ENCODE results near the gene RPP25. TPM values are rescaled to one million over a fixed set of nuclear protein-coding genes. Genes with fewer than 3 reads are reported as not detected.

Gene RPP25
- total RNA-seq, 4 donors from 2014 or later, result 3.0 to 16.8 (median 7.0) TPM

DNA sequence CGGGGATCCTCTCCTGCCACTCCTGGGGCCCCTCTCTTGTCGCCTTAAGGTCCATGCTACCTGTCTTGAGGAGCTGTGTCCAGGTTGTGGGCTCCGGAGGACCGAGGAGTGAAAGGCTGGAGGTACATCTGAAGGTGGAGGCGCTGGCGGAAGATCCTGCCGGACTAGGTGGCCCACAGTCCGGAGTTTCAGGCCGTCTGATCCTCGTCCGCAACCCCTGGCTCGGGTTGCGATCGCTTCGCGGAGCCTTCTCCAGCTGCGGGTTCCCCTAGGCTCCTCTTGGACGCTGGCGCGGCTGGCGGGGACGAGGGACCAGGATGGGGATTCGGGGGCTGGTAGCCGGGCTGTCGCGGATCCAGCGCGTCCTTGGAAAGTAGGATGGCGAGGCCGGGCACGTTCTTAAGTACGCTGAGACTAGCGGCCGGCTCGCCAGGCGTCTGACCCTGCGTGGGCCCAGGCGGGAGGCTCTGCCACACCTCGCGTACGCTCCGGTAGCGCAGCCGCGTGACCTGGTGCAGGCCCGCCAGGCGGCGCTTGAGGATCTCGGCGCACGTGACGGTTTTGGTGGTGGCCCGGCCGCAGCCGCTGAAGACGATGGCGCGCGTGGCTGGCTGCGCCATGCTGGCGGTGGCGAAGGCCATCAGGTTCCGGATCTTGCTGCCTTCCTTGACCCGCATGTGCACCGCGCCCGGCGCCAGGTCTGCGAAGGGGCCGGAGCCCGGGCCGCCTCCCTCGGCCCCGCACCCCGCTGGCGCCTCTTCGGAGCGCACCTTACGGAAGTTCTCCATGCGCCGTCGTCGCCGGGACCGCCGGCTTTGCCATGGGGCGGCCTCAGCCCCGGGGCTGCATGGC lies 550 bp downstream of the RPP25 start:
- peaks cover 0 to 7% of the 10 kb centered on the region in 2 donors for H3K4me1 ChIP-seq
- peak overlapping the region; percentile 56 to 59 for H3K4me3 ChIP-seq
- H3K36me3 ChIP-seq, result no peaks in the 10 kb centered on the region
- peak; percentile 64 to 69 for DNase-seq
- TF ChIP-seq POLR2A (IDR thresholded peaks at IDR 0.05), result no peak
- TF ChIP-seq, protein P1, sequence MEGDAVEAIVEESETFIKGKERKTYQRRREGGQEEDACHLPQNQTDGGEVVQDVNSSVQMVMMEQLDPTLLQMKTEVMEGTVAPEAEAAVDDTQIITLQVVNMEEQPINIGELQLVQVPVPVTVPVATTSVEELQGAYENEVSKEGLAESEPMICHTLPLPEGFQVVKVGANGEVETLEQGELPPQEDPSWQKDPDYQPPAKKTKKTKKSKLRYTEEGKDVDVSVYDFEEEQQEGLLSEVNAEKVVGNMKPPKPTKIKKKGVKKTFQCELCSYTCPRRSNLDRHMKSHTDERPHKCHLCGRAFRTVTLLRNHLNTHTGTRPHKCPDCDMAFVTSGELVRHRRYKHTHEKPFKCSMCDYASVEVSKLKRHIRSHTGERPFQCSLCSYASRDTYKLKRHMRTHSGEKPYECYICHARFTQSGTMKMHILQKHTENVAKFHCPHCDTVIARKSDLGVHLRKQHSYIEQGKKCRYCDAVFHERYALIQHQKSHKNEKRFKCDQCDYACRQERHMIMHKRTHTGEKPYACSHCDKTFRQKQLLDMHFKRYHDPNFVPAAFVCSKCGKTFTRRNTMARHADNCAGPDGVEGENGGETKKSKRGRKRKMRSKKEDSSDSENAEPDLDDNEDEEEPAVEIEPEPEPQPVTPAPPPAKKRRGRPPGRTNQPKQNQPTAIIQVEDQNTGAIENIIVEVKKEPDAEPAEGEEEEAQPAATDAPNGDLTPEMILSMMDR (IDR thresholded peaks at IDR 0.05), result peak in 3 of 4 experiments; percentile 51 to 59 (median 58)
- H3K27ac ChIP-seq, result peak overlapping the region; percentile 69 to 71
- H3K27me3 ChIP-seq, result peaks cover 4 to 20% of the 10 kb centered on the region in 2 donors
- intact Hi-C loops (cut with DNase I; ENCODE audit: low total_unique reads), result no loop called here
- H3K9me3 ChIP-seq, result no peaks in the 10 kb centered on the region

- Histone ChIP-seq H3K4me3 (peak overlapping the region in 1 of 2 donors; percentile 56), H3K27me3 (peaks cover 4 to 20% of the 10 kb centered on the region in 2 donors), H3K9me3 (no peaks in the 10 kb centered on the region), H3K36me3 (no peaks in the 10 kb centered on the region), H3K4me1 (peaks cover 0 to 7% of the 10 kb centered on the region in 2 donors), H3K27ac (peak overlapping the region in 1 of 2 donors; percentile 15)
- TF ChIP-seq, protein P1 (IDR thresholded peaks at IDR 0.05), result no peak
- no peak for TF ChIP-seq POLR2A (IDR thresholded peaks at IDR 0.05)
- no peak for DNase-seq
- intact Hi-C loops (cut with DNase I; ENCODE audit: low total_unique reads), result no loop called here
These were observed 1.6 kb downstream of the RPP25 start for GRCh38 chr15:74955017-74955416.

GRCh38 chr15:74954515-74954914 lies 2.1 kb downstream of the RPP25 start:
- Histone ChIP-seq H3K27ac (peak overlapping the region in 1 of 2 donors; percentile 15), H3K4me1 (peaks cover 0 to 7% of the 10 kb centered on the region in 2 donors), H3K9me3 (no peaks in the 10 kb centered on the region), H3K36me3 (no peaks in the 10 kb centered on the region), H3K27me3 (peaks cover 4 to 17% of the 10 kb centered on the region in 2 donors), H3K4me3 (peak overlapping the region in 1 of 2 donors; percentile 56)
- TF ChIP-seq POLR2A (IDR thresholded peaks at IDR 0.05), result no peak
- TF ChIP-seq, protein P1 (IDR thresholded peaks at IDR 0.05), result no peak
- intact Hi-C loops (cut with DNase I; ENCODE audit: low total_unique reads), result loop anchor here (5.0 kb wide), 1 partner anchor 182 kb away; no protein-coding TSS in a partner anchor
- DNase-seq, result peak in 1 of 2 donors; percentile 23

DNA sequence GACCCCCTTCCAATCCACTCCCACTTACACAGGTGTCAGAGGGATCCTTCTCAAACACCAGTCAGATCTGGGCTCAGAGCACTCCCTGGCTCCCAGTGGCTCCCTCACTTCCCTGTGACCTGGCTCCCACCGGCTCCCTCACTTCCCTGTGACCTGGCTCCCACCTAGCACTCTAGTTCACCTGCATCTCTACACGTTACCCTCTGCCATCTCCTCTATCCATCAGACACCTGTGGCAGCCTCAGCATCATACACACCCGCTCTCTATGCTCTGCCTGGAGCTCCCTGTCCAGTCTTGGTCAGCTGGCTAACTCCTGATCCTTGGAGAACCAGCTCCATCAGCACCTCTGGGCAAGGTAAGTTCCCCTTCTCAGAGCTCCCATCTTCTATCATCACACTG lies 5.6 kb downstream of the RPP25 start:
- Histone ChIP-seq H3K27ac (no peak overlapping the region), H3K4me1 (no peaks in the 10 kb centered on the region), H3K27me3 (no peaks in the 10 kb centered on the region), H3K4me3 (no peak overlapping the region), H3K9me3 (no peaks in the 10 kb centered on the region), H3K36me3 (no peaks in the 10 kb centered on the region)
- TF ChIP-seq, protein P1 (IDR thresholded peaks at IDR 0.05), result no peak
- TF ChIP-seq POLR2A (IDR thresholded peaks at IDR 0.05), result no peak
- DNase-seq, result no peak
- intact Hi-C loops (cut with DNase I; ENCODE audit: low total_unique reads), result loop anchor here (5.0 kb wide), 1 partner anchor 179 kb away; no protein-coding TSS in a partner anchor
